HEK293T (cell line): ENCODE measurements around the gene ANO2.

Source experiments
- CTCF ChIA-PET: fragments of 350-600 bp; formaldehyde crosslinking; extraction: SDS; loops from one replicate; lab custom pipeline; 2021; ENCODE audit warnings: antibody characterized with exemption, inconsistent platforms; lab: Yijun Ruan, JAX
- POLR2A ChIA-PET: fragments of 350-600 bp; formaldehyde crosslinking; extraction: SDS; loops from one replicate; lab custom pipeline; 2020; ENCODE audit warnings: antibody characterized with exemption, inconsistent platforms; lab: Yijun Ruan, JAX
- DNase-seq: peaks from one replicate; pipeline ENCODE4 v3.0.0; 2012; ENCODE audit warnings: mixed read lengths; ENCODE audit errors: extremely low spot score
- ARNT ChIP-seq: fragments of 450-650 bp; IDR thresholded peaks from 2 replicates; pipeline ENCODE4 v1.6.1; 2017; ENCODE audit warnings: mild to moderate bottlenecking
- BHLHE40 ChIP-seq: fragments of 450-650 bp; IDR thresholded peaks from 2 replicates; pipeline ENCODE4 v1.6.1; 2016; ENCODE audit warnings: mild to moderate bottlenecking, moderate library complexity, borderline replicate concordance
- CTBP1 ChIP-seq: fragments of 450-650 bp; IDR thresholded peaks from 2 replicates; pipeline ENCODE4 v1.6.1; 2016; ENCODE audit warnings: borderline replicate concordance
- ELF4 ChIP-seq: fragments of 450-650 bp; IDR thresholded peaks from 2 replicates; pipeline ENCODE4 v1.6.1; 2017; ENCODE audit warnings: antibody characterized with exemption
- FOXA1 ChIP-seq: fragments of 450-650 bp; IDR thresholded peaks from 2 replicates; pipeline ENCODE4 v1.6.1; 2016; ENCODE audit warnings: mild to moderate bottlenecking
- FOXK2 ChIP-seq: fragments of 450-650 bp; IDR thresholded peaks from 2 replicates; pipeline ENCODE4 v1.6.1; 2016; ENCODE audit warnings: mild to moderate bottlenecking
- FOXM1 ChIP-seq: fragments of 450-650 bp; IDR thresholded peaks from 2 replicates; pipeline ENCODE4 v1.6.1; 2017; ENCODE audit warnings: mild to moderate bottlenecking, borderline replicate concordance
- HDGF ChIP-seq: fragments of 450-650 bp; IDR thresholded peaks from 2 replicates; pipeline ENCODE4 v1.6.1; 2017; ENCODE audit warnings: antibody characterized with exemption, borderline replicate concordance
- L3MBTL2 ChIP-seq: fragments of 450-650 bp; conservative IDR thresholded peaks from 2 replicates; pipeline ENCODE4 v1.6.1; 2016; ENCODE audit warnings: mild to moderate bottlenecking
- LEF1 ChIP-seq: fragments of 450-650 bp; IDR thresholded peaks from 2 replicates; pipeline ENCODE4 v1.6.1; 2017; ENCODE audit warnings: mild to moderate bottlenecking, borderline replicate concordance
- NFRKB ChIP-seq: fragments of 450-650 bp; IDR thresholded peaks from 2 replicates; pipeline ENCODE4 v1.6.1; 2016; ENCODE audit warnings: mild to moderate bottlenecking, moderate library complexity
- SP1 ChIP-seq: fragments of 450-650 bp; IDR thresholded peaks from 2 replicates; pipeline ENCODE4 v1.6.1; 2017
- SUZ12 ChIP-seq: fragments of 450-650 bp; IDR thresholded peaks from 2 replicates; pipeline ENCODE4 v1.6.1; 2016; ENCODE audit warnings: mild to moderate bottlenecking
- TARDBP ChIP-seq: fragments of 450-650 bp; IDR thresholded peaks from 2 replicates; pipeline ENCODE4 v1.6.1; 2016
- ZNF384 ChIP-seq: fragments of 450-650 bp; IDR thresholded peaks from 2 replicates; pipeline ENCODE4 v1.6.1; 2016
- TF ChIP-seq, protein P1 (sequence below): fragments of 450-650 bp; IDR thresholded peaks from 2 replicates; pipeline ENCODE4 v1.6.1; 2016

Gene ANO2

GRCh38 chr12:5739917-5740316 lies 205.1 kb downstream of the ANO2 start:
- CTCF ChIA-PET, result no interaction called here
- no peak for TF ChIP-seq BHLHE40
- no peak for TF ChIP-seq TARDBP
- TF ChIP-seq LEF1, result no peak
- TF ChIP-seq, protein P1, sequence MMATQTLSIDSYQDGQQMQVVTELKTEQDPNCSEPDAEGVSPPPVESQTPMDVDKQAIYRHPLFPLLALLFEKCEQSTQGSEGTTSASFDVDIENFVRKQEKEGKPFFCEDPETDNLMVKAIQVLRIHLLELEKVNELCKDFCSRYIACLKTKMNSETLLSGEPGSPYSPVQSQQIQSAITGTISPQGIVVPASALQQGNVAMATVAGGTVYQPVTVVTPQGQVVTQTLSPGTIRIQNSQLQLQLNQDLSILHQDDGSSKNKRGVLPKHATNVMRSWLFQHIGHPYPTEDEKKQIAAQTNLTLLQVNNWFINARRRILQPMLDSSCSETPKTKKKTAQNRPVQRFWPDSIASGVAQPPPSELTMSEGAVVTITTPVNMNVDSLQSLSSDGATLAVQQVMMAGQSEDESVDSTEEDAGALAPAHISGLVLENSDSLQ, result no peak
- no peak for TF ChIP-seq HDGF
- TF ChIP-seq ELF4, result no peak
- no peak for TF ChIP-seq FOXA1
- TF ChIP-seq NFRKB, result no peak
- no peak for TF ChIP-seq L3MBTL2
- TF ChIP-seq FOXK2, result no peak
- no peak for TF ChIP-seq SUZ12
- TF ChIP-seq ZNF384, result no peak
- no peak for TF ChIP-seq FOXM1
- POLR2A ChIA-PET, result no interaction called here

GRCh38 chr12:5737778-5738177 lies 207.3 kb downstream of the ANO2 start:
- ChIA-PET CTCF (no interaction called here), POLR2A (no interaction called here)
- DNase-seq, result no peak
- TF ChIP-seq SP1, result no peak
- TF ChIP-seq ELF4, result no peak
- TF ChIP-seq TARDBP, result no peak
- no peak for TF ChIP-seq BHLHE40
- TF ChIP-seq HDGF, result no peak
- no peak for TF ChIP-seq ARNT
- no peak for TF ChIP-seq SUZ12
- TF ChIP-seq FOXM1, result no peak
- TF ChIP-seq L3MBTL2, result no peak
- TF ChIP-seq CTBP1, result no peak
- no peak for TF ChIP-seq ZNF384
- no peak for TF ChIP-seq FOXA1

More at GRCh38 chr12:5739917-5740316, 205.1 kb downstream of the ANO2 start:
- DNase-seq, result no peak

DNA sequence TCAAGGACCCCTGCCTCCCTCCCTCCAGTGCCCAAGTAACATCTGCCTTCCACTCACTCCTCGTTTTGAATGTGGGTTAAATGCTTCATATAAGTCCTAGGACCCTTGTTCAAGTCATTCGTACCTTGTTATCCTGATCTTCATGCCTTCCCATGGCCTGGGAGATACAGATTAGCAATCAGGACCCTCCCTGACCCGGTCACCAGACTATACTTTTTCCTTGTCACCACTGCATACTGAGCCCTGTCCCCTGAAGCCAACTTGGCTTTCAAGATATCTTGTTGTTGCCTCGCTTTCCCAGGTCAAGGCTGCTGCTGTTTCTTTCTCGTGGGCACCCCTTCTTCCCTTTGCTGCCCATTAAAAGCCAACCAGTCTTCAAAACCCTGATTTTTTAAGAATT lies 208.5 kb downstream of the ANO2 start:
- TF ChIP-seq FOXK2 (no peak), SUZ12 (no peak), HDGF (no peak), CTBP1 (no peak), BHLHE40 (no peak), TARDBP (no peak), NFRKB (no peak), ELF4 (no peak), FOXM1 (no peak), LEF1 (no peak), SP1 (no peak), FOXA1 (no peak)
- TF ChIP-seq, protein P1, result no peak
- ChIA-PET CTCF (interaction anchor here (3.4 kb wide), 1 partner anchor 9 kb away, joined by 17 read pairs; no protein-coding TSS in a partner anchor), POLR2A (no interaction called here)
- DNase-seq, result no peak

DNA sequence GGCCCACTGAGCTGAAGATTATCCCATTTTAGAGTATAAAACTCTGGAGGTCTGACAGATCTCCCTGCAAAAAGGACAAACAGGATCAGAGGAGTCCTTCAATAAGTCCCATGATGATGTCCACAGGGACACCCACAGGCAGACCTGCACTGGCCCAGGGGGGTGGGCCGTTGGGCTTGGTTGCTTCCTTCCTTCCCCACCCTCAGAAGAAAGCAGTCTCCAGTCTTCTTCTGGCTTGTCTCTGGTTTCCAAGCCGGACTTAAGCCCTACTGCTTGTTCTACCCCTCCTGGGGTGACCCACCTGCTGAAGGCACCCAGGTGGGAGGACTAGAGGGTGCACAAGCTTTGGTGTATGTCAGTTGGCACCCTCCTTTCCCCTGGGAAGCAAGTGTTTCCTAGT lies 209.0 kb downstream of the ANO2 start:
- POLR2A ChIA-PET, result no interaction called here
- TF ChIP-seq FOXK2 (no peak), SUZ12 (no peak), LEF1 (no peak), TARDBP (no peak), SP1 (no peak), ZNF384 (no peak), ARNT (no peak), FOXA1 (no peak), ELF4 (no peak), FOXM1 (no peak)
- TF ChIP-seq, protein P1, result no peak
- no peak for DNase-seq
- CTCF ChIA-PET, result interaction anchor here (3.4 kb wide), 1 partner anchor 9 kb away, joined by 17 read pairs; no protein-coding TSS in a partner anchor

DNA sequence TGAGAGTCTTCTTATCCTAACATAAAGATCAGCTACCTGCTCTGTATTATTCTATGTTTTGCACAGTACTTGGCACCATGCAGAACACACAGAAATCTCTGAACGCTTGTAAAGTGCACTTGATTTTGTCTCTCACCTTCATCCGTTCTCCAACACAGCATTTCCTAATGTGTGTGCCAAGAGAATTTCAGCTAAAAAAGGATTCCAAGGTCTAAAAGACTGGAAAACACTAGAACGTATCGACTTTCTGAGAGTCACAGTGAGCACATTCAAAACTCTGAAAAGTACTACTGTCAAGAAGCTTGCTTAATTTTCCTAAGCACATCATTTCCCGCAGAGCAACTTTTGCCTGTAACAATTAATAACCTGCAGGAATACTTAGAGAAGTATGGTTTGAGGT lies 211.1 kb downstream of the ANO2 start:
- DNase-seq, result no peak
- CTCF ChIA-PET, result interaction anchor here (3.4 kb wide), 1 partner anchor 11 kb away, joined by 17 read pairs; no protein-coding TSS in a partner anchor

GRCh38 chr12:5733136-5733755 lies 211.8 kb downstream of the ANO2 start:
- no peak for DNase-seq
- ChIA-PET POLR2A (no interaction called here), CTCF (no interaction called here)
- TF ChIP-seq LEF1, result no peak
- no peak for TF ChIP-seq CTBP1
- no peak for TF ChIP-seq HDGF
- no peak for TF ChIP-seq ELF4
- TF ChIP-seq SUZ12, result no peak
- TF ChIP-seq TARDBP, result no peak
- no peak for TF ChIP-seq FOXK2
- no peak for TF ChIP-seq FOXA1
- no peak for TF ChIP-seq ZNF384
- no peak for TF ChIP-seq BHLHE40
- no peak for TF ChIP-seq NFRKB
- no peak for TF ChIP-seq ARNT

More for the DNA sequence above, 211.1 kb downstream of the ANO2 start:
- POLR2A ChIA-PET, result no interaction called here
- TF ChIP-seq FOXM1, result no peak
- TF ChIP-seq SP1, result no peak
- no peak for TF ChIP-seq LEF1
- TF ChIP-seq HDGF, result no peak
- no peak for TF ChIP-seq ZNF384
- no peak for TF ChIP-seq SUZ12
- TF ChIP-seq ARNT, result no peak
- TF ChIP-seq BHLHE40, result no peak
- no peak for TF ChIP-seq L3MBTL2
- no peak for TF ChIP-seq FOXA1
- TF ChIP-seq CTBP1, result no peak
- no peak for TF ChIP-seq FOXK2
